Mononuclear cell (primary cell): ENCODE measurements around the gene SLC16A13. TPM values are rescaled to one million over a fixed set of nuclear protein-coding genes. Genes with fewer than 3 reads are reported as not detected.
A peak's percentile ranks its signal among the peaks of the same experiment; 100 is the strongest.

Experiments used
- H3K27me3 ChIP-seq: 2 replicates; pipeline ENCODE4 v1.6.0; 2011; ENCODE audit warnings: low read length, control low read depth; ENCODE audit not compliant: insufficient read depth
- H3K4me1 ChIP-seq: 2 replicates; pipeline ENCODE4 v1.5.1; 2011; ENCODE audit warnings: mild to moderate bottlenecking, low read length, control low read depth; ENCODE audit not compliant: insufficient read depth
- H3K4me3 ChIP-seq: 2 replicates; pipeline ENCODE4 v1.5.1; 2011; ENCODE audit warnings: mild to moderate bottlenecking, low read length, moderate library complexity
- H3K9me3 ChIP-seq: 2 replicates; pipeline ENCODE4 v1.5.1; 2011; ENCODE audit warnings: low read depth, mild to moderate bottlenecking, control low read depth, low read length
- total RNA-seq: library from RNA; depleted of rRNA; stranded (reverse); fragments of >200 nt; gene quantifications from one replicate; pipeline ENCODE4 v1.2.3, GENCODE V29; 2012

Gene SLC16A13
- total RNA-seq, 1 donor = 0.42 TPM

DNA sequence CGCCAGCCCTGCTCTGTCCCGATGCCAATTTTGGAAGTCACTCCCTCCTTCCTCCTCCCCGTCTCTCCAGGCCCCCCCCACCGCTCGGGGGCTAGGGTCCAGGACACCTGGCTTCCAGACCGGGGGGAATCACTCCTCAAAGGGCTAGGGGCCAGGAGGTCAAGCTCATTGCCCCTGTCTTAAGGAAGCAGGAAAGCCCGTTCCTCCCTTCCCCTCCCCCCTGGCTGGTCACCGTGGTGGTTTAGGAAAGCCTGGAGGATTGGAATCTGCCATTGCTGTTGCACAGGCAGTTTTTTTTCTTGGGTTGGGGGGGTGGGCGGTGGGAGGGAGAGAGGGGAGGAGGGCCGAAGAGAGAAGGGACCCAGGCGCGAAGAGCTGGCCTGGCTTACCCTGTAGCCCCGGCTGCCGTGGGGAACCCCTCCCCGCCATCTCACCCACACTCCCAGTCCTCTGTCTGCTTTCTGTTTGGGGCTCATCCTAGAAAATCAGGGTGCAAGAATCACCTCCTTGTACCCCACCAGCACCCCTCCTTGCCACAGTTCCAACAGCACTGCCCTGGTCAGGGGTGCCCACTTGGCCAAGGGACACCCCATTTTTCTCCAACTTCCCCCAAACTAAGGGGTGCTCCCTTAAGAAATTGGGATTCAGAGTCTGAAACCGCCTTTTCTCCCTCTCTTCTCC is 15.8 kb upstream of the SLC16A13 start:
- H3K9me3 ChIP-seq = no peaks in the 10 kb centered on the region
- no peak overlapping the region for H3K4me3 ChIP-seq
- peaks cover 66% of the 10 kb centered on the region for H3K4me1 ChIP-seq
- peaks cover 6% of the 10 kb centered on the region for H3K27me3 ChIP-seq

DNA sequence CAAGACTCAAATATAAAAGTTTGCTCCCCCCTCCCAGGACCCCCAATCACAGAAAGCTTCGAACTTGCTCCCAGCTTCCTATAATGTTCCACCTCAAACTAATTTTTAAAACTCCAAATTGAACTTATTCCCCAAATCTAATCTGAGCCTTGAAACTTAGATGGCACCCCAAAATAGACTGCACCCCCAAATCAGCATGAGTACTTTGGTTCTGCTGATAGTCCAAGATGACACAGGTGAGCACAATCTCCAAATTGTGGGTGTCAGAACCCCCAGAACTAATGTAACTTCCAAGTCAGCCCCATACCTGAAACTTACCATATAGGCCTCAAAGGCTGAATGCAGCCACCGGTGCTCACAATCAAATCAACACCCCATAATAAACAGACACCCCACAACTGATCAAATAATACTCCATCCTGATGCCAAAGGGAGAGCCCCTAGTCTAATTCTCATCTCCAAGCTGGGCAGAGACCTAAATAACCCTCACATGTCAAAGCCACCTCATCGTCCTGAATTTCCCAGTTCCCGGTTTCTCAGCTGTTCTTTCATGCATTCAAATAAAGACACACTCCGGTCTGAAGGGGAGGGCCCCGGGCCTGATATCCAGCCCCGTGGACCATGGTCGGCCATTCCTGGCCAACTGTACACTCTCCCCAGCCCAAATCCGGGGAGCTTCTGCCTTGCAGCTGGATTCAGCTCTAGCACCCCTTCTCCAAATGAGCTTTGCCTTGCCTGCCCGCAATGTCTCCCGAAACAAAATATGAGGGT is 14.7 kb upstream of the SLC16A13 start:
- H3K4me3 ChIP-seq = no peak overlapping the region
- peaks cover 6% of the 10 kb centered on the region for H3K27me3 ChIP-seq
- peaks cover 55% of the 10 kb centered on the region for H3K4me1 ChIP-seq
- H3K9me3 ChIP-seq = no peaks in the 10 kb centered on the region

DNA sequence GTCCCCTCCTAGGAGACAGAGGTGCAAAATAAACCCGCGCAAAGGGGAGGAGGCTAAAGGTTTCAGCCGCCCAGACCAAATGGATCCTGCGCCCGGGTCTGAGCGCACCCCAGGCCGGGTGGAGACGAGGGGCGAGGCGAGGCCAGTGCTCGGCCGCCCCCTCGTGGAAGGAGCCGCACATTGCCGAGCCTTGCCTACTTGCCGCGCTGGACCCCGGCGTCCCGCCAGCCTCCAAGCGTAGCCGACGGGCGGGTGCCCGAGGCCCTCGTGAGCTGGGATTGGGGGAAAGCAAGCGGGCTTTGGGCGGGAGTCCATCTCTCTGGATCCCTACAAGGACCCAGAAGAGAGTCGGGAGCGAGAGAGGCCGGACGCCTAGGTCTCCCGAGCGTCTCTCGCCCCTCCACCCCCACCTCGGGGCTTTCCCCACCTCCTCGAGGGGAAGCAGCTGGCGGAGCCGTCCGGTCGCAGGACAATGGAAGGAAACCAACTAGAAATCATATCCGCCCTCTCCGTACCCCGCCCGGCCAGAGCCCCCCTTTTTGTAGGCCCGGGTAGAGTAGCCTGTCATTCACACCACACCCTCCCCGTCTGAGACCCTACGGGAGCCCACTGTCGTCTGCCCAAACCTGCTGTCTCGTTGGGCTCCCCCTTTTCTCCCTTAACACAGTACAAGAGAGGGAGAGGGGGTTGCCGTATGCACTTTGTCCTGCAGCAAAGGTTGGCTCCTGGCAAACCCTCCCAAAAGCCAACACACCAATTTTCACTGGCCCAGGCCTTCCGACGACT is 13.6 kb upstream of the SLC16A13 start:
- H3K4me3 ChIP-seq = peak overlapping the region; percentile 21
- peaks cover 43% of the 10 kb centered on the region for H3K4me1 ChIP-seq
- peaks cover 6% of the 10 kb centered on the region for H3K27me3 ChIP-seq
- H3K9me3 ChIP-seq = no peaks in the 10 kb centered on the region

DNA sequence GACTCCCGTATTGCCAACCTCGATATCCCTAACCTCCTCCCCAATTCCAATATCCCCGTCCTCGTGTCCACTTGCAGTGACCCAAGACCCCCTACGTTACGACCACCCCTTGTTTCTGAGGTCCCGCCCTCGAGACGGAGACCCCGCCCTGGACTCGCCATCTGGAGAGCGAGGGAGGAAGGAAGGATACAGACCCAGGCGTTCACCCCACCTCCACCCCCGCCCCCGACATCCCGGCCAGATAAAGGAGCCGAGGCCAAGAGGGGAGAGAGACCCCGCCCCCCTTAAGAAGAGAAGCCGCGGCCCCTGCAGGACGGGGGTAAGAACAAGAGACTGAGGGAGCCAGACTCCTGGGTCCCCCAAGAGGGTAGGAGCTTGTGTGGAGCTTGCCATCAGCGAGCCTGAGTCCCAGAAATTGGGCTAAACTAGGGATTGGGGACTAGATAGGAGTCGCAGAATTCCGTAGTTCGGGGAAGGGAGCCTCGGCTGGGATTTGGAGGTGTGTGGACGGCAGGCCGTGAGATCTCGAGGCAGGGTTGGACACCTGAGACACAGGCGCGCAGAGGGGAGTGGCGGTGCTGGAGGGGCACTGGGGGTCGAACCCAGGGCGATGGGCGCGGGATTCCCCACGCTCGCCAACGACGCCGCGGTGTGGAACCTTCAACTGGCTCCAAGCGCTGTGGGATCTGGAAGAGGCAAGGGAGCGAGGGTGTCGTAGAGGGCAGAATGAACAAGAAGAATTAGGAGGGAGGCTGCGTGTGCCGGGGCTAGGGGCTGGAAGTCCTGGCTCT is 12.8 kb upstream of the SLC16A13 start, which contains the start of gene BCL6B:
TSS of gene BCL6B (plus strand) at position 270 of the 791 bp plus-strand sequence. CDS start 622 bp downstream, outside the sequence.
- peaks cover 6% of the 10 kb centered on the region for H3K27me3 ChIP-seq
- H3K4me1 ChIP-seq = peaks cover 36% of the 10 kb centered on the region
- no peaks in the 10 kb centered on the region for H3K9me3 ChIP-seq
- peak within 1 kb of the TSS; percentile 21 for H3K4me3 ChIP-seq

DNA sequence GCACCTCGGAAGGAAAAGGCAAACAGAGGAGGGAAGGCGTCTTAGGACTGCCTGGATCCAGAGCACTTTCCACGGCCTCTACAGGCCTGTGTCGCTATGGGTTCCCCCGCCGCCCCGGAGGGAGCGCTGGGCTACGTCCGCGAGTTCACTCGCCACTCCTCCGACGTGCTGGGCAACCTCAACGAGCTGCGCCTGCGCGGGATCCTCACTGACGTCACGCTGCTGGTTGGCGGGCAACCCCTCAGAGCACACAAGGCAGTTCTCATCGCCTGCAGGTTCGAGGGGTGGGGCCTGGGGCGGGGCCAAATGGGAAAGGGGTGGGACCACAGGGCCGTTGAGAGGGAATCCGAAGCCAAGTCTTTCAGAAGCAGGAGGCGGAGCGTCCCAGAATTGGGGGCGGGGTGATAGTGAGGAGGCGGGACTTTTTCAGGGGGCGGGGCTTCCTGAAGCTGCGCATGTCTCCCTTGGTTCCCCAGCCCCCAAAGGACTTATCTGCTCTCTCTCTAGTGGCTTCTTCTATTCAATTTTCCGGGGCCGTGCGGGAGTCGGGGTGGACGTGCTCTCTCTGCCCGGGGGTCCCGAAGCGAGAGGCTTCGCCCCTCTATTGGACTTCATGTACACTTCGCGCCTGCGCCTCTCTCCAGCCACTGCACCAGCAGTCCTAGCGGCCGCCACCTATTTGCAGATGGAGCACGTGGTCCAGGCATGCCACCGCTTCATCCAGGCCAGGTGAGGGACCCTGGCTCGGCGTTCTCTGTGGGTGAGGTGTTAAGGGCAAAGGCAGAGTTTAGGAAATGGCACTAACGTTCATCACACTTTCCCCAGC is 12.0 kb upstream of the SLC16A13 start:
- Histone ChIP-seq H3K27me3 (peaks cover 6% of the 10 kb centered on the region), H3K9me3 (no peaks in the 10 kb centered on the region), H3K4me1 (peaks cover 33% of the 10 kb centered on the region), H3K4me3 (peak overlapping the region; percentile 12)

DNA sequence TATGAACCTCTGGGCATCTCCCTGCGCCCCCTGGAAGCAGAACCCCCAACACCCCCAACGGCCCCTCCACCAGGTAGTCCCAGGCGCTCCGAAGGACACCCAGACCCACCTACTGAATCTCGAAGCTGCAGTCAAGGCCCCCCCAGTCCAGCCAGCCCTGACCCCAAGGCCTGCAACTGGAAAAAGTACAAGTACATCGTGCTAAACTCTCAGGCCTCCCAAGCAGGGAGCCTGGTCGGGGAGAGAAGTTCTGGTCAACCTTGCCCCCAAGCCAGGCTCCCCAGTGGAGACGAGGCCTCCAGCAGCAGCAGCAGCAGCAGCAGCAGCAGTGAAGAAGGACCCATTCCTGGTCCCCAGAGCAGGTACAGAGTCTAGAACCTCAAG is 11.4 kb upstream of the SLC16A13 start:
- Histone ChIP-seq H3K9me3 (no peaks in the 10 kb centered on the region), H3K4me1 (peaks cover 39% of the 10 kb centered on the region), H3K4me3 (no peak overlapping the region), H3K27me3 (peaks cover 6% of the 10 kb centered on the region)

DNA sequence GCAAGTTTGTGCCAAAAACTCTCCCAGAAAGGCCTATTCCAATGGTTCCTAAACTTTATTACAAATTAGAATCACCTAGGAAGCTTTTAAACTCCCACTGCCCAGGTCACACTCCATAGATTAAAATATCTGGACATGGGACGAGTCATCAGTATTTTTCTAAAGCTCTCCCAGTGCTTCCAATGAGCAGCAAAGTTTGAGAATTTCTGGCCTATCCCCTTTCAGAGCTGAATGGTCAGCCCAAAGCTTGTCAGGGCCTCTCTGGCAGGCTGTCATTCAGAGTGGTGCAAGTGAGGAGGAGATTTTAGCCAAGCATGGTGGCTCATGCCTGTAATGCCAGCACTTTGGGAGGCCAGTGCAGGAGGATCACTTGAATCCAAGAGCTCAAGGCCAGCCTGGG is 10.6 kb upstream of the SLC16A13 start:
- peaks cover 47% of the 10 kb centered on the region for H3K4me1 ChIP-seq
- H3K4me3 ChIP-seq = no peak overlapping the region
- H3K9me3 ChIP-seq = no peaks in the 10 kb centered on the region
- H3K27me3 ChIP-seq = peaks cover 6% of the 10 kb centered on the region

DNA sequence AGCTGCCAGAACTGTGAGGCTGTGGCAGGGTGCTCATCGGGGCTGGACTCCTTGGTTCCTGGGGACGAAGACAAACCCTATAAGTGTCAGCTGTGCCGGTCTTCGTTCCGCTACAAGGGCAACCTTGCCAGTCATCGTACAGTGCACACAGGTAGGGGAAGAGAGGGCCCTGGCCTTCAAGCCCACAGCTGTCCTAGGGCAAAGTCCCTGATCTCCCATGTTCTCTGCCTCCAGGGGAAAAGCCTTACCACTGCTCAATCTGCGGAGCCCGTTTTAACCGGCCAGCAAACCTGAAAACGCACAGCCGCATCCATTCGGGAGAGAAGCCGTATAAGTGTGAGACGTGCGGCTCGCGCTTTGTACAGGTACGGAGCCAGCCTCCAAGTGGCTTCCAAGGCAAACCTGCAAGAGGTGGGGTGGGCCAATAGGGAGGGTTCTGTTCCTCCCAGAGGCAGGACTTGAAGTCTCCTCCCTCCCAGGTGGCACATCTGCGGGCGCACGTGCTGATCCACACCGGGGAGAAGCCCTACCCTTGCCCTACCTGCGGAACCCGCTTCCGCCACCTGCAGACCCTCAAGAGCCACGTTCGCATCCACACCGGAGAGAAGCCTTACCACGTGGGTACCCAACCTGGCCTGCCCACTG is 9.2 kb upstream of the SLC16A13 start:
- no peak overlapping the region for H3K4me3 ChIP-seq
- no peaks in the 10 kb centered on the region for H3K9me3 ChIP-seq
- peaks cover 6% of the 10 kb centered on the region for H3K27me3 ChIP-seq
- H3K4me1 ChIP-seq = peaks cover 44% of the 10 kb centered on the region

DNA sequence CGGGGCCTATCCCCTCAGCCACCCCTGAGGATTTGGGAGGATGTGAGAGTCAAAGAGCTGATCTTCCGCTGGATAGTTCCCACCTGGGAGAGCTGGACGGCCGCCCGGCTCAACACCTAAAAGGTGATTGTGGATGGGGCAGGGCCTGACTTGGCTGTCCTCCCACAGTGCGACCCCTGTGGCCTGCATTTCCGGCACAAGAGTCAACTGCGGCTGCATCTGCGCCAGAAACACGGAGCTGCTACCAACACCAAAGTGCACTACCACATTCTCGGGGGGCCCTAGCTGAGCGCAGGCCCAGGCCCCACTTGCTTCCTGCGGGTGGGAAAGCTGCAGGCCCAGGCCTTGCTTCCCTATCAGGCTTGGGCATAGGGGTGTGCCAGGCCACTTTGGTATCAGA is 8.5 kb upstream of the SLC16A13 start:
- Histone ChIP-seq H3K9me3 (no peaks in the 10 kb centered on the region), H3K27me3 (peaks cover 6% of the 10 kb centered on the region), H3K4me1 (peaks cover 37% of the 10 kb centered on the region), H3K4me3 (no peak overlapping the region)

DNA sequence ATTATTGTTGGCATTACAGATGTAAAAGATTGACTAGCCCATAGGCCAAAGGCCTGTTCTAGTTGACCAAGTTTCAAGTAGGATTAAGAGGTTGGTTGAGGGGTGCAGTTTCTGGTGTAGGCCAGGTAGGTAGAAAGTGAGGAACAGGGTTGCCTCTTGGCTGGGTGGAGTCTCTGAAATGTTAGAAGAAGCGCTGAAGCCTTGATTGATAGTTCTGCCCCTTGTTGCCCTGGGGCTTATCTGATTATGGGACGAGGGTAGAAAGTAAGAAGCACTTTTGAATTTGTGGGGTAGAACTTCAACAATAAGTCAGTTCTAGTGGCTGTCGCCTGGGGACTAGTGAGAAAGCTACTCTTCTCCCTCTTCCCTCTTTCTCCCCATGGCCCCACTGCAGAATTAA is 6.7 kb upstream of the SLC16A13 start:
- Histone ChIP-seq H3K4me3 (no peak overlapping the region), H3K4me1 (peaks cover 26% of the 10 kb centered on the region), H3K9me3 (no peaks in the 10 kb centered on the region), H3K27me3 (no peaks in the 10 kb centered on the region)

DNA sequence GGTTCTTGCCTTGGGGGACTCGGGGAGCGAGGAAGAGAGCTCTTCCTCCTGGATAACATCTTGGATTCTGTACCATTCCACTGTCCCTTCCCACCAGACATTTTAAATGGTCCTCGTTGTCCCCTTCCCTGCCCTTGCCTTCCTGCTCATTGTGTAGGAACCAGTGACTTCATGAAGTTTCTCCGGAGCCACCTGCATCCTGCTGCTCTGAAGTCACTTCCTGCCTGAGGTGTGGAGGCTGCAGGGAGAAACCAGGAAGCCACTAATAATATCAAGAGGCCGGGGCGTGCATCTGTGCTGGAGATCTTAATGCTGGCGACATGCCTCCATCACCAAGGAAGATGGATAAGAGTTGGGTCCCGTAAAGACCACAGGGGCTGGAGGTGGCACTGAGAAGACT is 6.2 kb upstream of the SLC16A13 start:
- Histone ChIP-seq H3K27me3 (no peaks in the 10 kb centered on the region), H3K4me3 (no peak overlapping the region), H3K4me1 (peaks cover 31% of the 10 kb centered on the region), H3K9me3 (no peaks in the 10 kb centered on the region)

DNA sequence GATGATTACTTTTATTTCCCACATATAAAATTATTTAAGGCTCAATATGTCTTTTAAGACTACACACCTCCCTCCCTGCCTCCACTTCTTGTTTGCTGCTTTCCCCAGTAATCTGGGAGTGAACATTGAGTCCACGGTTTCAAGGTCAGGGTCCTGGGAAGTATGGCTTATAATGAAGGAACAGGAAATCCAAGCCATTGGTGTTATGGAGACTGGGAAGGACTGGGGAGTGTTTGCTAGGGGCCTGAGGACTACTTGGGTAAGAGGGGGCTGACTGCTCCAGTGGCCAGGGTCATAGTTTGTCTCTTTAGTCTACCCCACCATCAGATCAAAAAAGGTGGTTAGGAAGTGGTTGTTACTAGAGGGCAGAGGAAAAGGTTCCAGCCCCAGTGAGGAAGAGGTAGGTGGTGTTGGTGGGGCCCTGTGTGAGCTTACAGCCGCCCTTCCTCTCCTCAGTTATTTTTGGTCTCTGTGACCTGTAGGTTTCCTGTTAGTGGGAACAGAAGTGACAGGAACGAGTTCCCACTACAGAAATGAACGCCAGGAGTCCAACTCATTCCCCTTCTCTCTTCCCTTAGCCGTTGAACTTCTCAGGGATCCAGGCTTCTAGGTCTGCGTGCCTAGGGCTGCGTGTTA is 742 bp upstream of the SLC16A13 start:
- Histone ChIP-seq H3K4me3 (peak overlapping the region; percentile 78), H3K9me3 (no peaks in the 10 kb centered on the region), H3K4me1 (peaks cover 39% of the 10 kb centered on the region), H3K27me3 (no peaks in the 10 kb centered on the region)
